ENCODE data around the gene NXPE3. TPM values are rescaled to one million over a fixed set of nuclear protein-coding genes. Genes with fewer than 3 reads are reported as not detected.

NXPE3 gene
- total and polyA plus RNA-seq, 4 donors = 4.5 to 14.2 (median 8.0) TPM

DNA sequence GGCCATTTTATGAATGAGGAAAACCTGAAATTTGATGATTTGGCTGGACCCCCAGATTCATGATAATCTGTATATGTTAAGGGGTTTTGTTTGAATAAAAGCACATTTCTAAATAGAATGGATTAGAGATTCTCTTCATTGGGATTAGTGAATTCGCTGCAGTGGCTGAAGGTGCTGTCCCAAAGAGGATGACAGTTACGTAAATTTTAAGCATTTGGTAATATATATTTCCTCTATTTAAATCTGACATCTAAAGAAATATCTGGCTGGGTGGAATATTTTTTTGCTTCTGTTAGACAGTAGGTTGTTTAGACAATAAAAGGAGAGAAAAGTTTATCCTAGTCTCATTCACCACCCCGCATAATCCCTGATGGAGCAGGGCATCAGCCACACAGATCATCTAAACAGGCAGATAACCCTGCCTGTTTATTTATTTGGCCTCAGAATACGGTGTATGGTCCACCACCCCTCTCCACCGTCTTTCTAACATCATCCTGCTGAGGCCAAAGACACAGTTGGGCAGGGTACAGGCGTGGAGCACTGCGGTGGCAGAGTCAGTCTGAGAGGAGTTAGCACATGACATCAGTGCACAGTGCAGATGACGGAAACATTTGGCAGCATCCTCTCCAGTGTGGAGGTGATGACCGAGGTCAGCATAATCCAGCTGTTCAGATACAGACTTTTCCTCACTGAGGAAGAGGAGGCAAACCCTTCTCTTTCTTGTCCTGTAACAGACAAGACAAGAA is 49.9 kb downstream of the NXPE3 start:
- H3K27me3 ChIP-seq (ENCODE audit: control insufficient read depth in 3 of 3, insufficient read depth in 3 of 3, low read length in 2 of 3) = no peaks in the 10 kb centered on the region
- H3K9ac ChIP-seq (ENCODE audit: insufficient read depth in 1 of 2, low read length in 2 of 2) = peak overlapping the region; percentile 41 to 97
- peaks cover 0 to 3% (median 0%) of the 10 kb centered on the region in 4 donors for H3K36me3 ChIP-seq (ENCODE audit: control insufficient read depth in 4 of 4, insufficient read depth in 4 of 4, low read length in 4 of 4)
- TF ChIP-seq, protein P1, sequence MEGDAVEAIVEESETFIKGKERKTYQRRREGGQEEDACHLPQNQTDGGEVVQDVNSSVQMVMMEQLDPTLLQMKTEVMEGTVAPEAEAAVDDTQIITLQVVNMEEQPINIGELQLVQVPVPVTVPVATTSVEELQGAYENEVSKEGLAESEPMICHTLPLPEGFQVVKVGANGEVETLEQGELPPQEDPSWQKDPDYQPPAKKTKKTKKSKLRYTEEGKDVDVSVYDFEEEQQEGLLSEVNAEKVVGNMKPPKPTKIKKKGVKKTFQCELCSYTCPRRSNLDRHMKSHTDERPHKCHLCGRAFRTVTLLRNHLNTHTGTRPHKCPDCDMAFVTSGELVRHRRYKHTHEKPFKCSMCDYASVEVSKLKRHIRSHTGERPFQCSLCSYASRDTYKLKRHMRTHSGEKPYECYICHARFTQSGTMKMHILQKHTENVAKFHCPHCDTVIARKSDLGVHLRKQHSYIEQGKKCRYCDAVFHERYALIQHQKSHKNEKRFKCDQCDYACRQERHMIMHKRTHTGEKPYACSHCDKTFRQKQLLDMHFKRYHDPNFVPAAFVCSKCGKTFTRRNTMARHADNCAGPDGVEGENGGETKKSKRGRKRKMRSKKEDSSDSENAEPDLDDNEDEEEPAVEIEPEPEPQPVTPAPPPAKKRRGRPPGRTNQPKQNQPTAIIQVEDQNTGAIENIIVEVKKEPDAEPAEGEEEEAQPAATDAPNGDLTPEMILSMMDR (IDR thresholded peaks at IDR 0.05; ENCODE audit: control extremely low read depth, extremely low read depth) = no peak
- no peaks in the 10 kb centered on the region for H3K9me3 ChIP-seq (ENCODE audit: control insufficient read depth in 4 of 4, insufficient read depth in 3 of 4, low read length in 3 of 4)
- peak overlapping the region; percentile 53 to 79 for H3K27ac ChIP-seq (ENCODE audit: low read depth in 1 of 2, low read length in 1 of 2)
- ATAC-seq (ENCODE audit: insufficient read depth, low FRiP score) (peak; percentile 30), DNase-seq (peak; percentile 64 to 82 (median 80))
- WGBS, 2 donors = 26 to 32% methylated on average over 9 of the region's 9 CpGs
- H3K4me1 ChIP-seq (ENCODE audit: control insufficient read depth in 5 of 5, insufficient read depth in 5 of 5, low read length in 5 of 5) = peaks cover 5 to 22% (median 11%) of the 10 kb centered on the region in 5 donors
- no peak overlapping the region for H3K4me3 ChIP-seq

DNA sequence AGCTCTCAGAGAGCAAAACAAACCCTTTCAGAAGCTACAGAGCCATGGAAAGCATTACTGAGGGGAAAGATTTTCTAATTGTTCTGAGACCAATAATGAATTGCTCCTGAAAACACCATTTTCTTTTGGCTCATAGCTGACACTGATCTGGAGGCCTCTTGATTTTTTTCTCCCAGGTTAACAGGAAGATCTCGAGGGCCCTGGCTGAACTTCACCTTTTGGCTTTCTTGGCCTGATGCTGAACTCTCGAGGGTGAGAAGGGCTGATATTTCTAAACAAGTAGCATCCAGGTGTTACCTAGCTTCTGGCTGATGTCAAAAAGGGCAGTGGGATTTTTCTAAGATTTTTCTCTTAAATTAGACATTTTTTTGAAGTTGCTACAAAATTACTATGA is 50.4 kb downstream of the NXPE3 start:
- Histone ChIP-seq H3K4me1 (ENCODE audit: control insufficient read depth in 5 of 5, insufficient read depth in 5 of 5, low read length in 5 of 5) (peaks cover 5 to 22% (median 11%) of the 10 kb centered on the region in 5 donors), H3K9ac (ENCODE audit: insufficient read depth in 1 of 2, low read length in 2 of 2) (peak overlapping the region; percentile 41 to 97), H3K36me3 (ENCODE audit: control insufficient read depth in 4 of 4, insufficient read depth in 4 of 4, low read length in 4 of 4) (peaks cover 0 to 3% (median 0%) of the 10 kb centered on the region in 4 donors), H3K4me3 (no peak overlapping the region), H3K9me3 (ENCODE audit: control insufficient read depth in 4 of 4, insufficient read depth in 3 of 4, low read length in 3 of 4) (no peaks in the 10 kb centered on the region), H3K27ac (ENCODE audit: low read depth in 1 of 2, low read length in 1 of 2) (peak overlapping the region; percentile 24 to 79), H3K27me3 (ENCODE audit: control insufficient read depth in 3 of 3, insufficient read depth in 3 of 3, low read length in 2 of 3) (no peaks in the 10 kb centered on the region)
- ATAC-seq (ENCODE audit: insufficient read depth, low FRiP score) (no peak), DNase-seq (no peak)
- 38 to 39% methylated on average over 2 of the region's 2 CpGs for WGBS, 2 donors
- TF ChIP-seq, protein P1 (IDR thresholded peaks at IDR 0.05; ENCODE audit: control extremely low read depth, extremely low read depth) = no peak

DNA sequence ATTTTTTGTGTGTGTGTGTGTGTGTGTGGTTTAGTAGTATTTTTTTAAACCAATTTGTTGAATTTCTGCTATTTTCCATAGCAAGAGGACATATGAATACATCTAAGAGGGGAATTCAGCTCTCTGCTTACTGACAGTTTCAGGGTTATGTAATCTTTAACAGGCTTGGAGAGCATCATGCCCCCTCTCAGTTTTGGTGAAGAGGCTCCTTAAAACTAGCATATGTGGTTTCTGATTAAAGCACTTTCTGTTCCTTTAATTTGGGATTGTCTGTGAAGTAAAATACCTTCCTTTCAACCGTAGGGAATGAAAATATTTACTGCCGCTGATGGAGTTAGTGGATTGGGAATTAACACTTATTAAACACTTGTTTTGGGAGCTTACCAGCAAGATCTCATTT is 50.9 kb downstream of the NXPE3 start:
- Histone ChIP-seq H3K9ac (ENCODE audit: insufficient read depth in 1 of 2, low read length in 2 of 2) (peak overlapping the region in 1 of 2 donors; percentile 97), H3K4me3 (no peak overlapping the region), H3K27me3 (ENCODE audit: control insufficient read depth in 3 of 3, insufficient read depth in 3 of 3, low read length in 2 of 3) (no peaks in the 10 kb centered on the region), H3K36me3 (ENCODE audit: control insufficient read depth in 4 of 4, insufficient read depth in 4 of 4, low read length in 4 of 4) (peaks cover 0 to 3% (median 0%) of the 10 kb centered on the region in 4 donors), H3K9me3 (ENCODE audit: control insufficient read depth in 4 of 4, insufficient read depth in 3 of 4, low read length in 3 of 4) (no peaks in the 10 kb centered on the region), H3K4me1 (ENCODE audit: control insufficient read depth in 5 of 5, insufficient read depth in 5 of 5, low read length in 5 of 5) (peaks cover 5 to 22% (median 11%) of the 10 kb centered on the region in 5 donors), H3K27ac (ENCODE audit: low read depth in 1 of 2, low read length in 1 of 2) (no peak overlapping the region)
- TF ChIP-seq, protein P1 (IDR thresholded peaks at IDR 0.05; ENCODE audit: control extremely low read depth, extremely low read depth) = no peak
- ATAC-seq (ENCODE audit: insufficient read depth, low FRiP score) (no peak), DNase-seq (peak in 1 of 3 donors; percentile 32)
- 45 to 54% methylated on average over 2 of the region's 2 CpGs for WGBS, 2 donors
